GM18951 (cell line): ENCODE results near the gene MFSD6L.
A peak's percentile ranks its signal among the peaks of the same experiment; 100 is the strongest.
"Not testable (repeated sequence)": the region's sequence is repeated elsewhere in the genome, so short reads cannot be mapped to it uniquely, and the experiment has no call there.

ENCODE experiments used
- POLR2A ChIP-seq: IDR thresholded peaks from 4 replicates; pipeline ENCODE4 v1.6.1; 2011; ENCODE audit warnings: mild to moderate bottlenecking; ENCODE audit not compliant: insufficient read length, insufficient read depth; ENCODE audit errors: extremely low read depth
- in situ Hi-C: fragments of 300-500 bp; cut with MboI; formaldehyde crosslinking; loops from one replicate; pipeline ENCODE4 v1.12.0; 2022; ENCODE audit warnings: low sequenced_read_pairs, mixed read lengths, inconsistent platforms; ENCODE audit not compliant: unreplicated experiment

The MFSD6L gene

GRCh38 chr17:8818654-8819330 lies 19.6 kb upstream of the MFSD6L start:
- peak; percentile 15 for TF ChIP-seq POLR2A
- in situ Hi-C loops, result no loop called here

GRCh38 chr17:8818047-8818446 lies 18.9 kb upstream of the MFSD6L start:
- no peak for TF ChIP-seq POLR2A
- in situ Hi-C loops, result no loop called here

GRCh38 chr17:8806926-8807550 lies 7.9 kb upstream of the MFSD6L start:
- TF ChIP-seq POLR2A, result peak; percentile 30
- in situ Hi-C loops, result no loop called here

GRCh38 chr17:8806253-8806925 lies 7.2 kb upstream of the MFSD6L start:
- TF ChIP-seq POLR2A, result no peak
- in situ Hi-C loops, result no loop called here

GRCh38 chr17:8805396-8805795 lies 6.2 kb upstream of the MFSD6L start:
- in situ Hi-C loops, result not testable (repeated sequence)

- TF ChIP-seq POLR2A, result no peak
- in situ Hi-C loops, result no loop called here
These were observed 4.6 kb upstream of the MFSD6L start for GRCh38 chr17:8803531-8804420.

- TF ChIP-seq POLR2A, result no peak
These were observed 2.1 kb upstream of the MFSD6L start for GRCh38 chr17:8801135-8801840.

GRCh38 chr17:8800656-8801055 lies 1.5 kb upstream of the MFSD6L start:
- in situ Hi-C loops, result no loop called here
- TF ChIP-seq POLR2A, result no peak

More at GRCh38 chr17:8801135-8801840, 2.1 kb upstream of the MFSD6L start:
- in situ Hi-C loops, result no loop called here

- in situ Hi-C loops, result no loop called here
- no peak for TF ChIP-seq POLR2A
These were observed 526 bp upstream of the MFSD6L start for GRCh38 chr17:8799570-8800212.

GRCh38 chr17:8798176-8798845 lies 854 bp downstream of the MFSD6L start:
- no peak for TF ChIP-seq POLR2A
- in situ Hi-C loops, result no loop called here

- in situ Hi-C loops, result no loop called here
- TF ChIP-seq POLR2A, result no peak
These were observed 1.5 kb downstream of the MFSD6L start for GRCh38 chr17:8797621-8798175.
